ENCODE measurements around the gene PQBP1. TPM values are rescaled to one million over a fixed set of nuclear protein-coding genes. Genes with fewer than 3 reads are reported as not detected.

PQBP1 gene
- total and polyA plus RNA-seq, 5 donors from 2014 or later = 70.0 to 98.9 (median 93.0) TPM

Other genes with a start within 250 kb of the PQBP1 start
- 101 TPM for gene WAS, start 214.1 kb upstream of the PQBP1 start, total RNA-seq
- 10 to 100 TPM; 12.4 to 21.8 (median 20.3) TPM for gene WAS, start 214.1 kb upstream of the PQBP1 start, polyA plus RNA-seq
- gene SUV39H1, start 201.2 kb upstream of the PQBP1 start, total RNA-seq = 8.0 TPM
- gene SUV39H1, start 201.2 kb upstream of the PQBP1 start, polyA plus RNA-seq = 10 to 100 TPM; 10.8 to 15.7 (median 13.3) TPM
- not detected for gene GLOD5, start 136.2 kb upstream of the PQBP1 start, total RNA-seq
- not detected for gene GLOD5, start 136.2 kb upstream of the PQBP1 start, polyA plus RNA-seq
- 0.67 TPM for gene GATA1, start 111.3 kb upstream of the PQBP1 start, total RNA-seq
- not detected for gene GATA1, start 111.3 kb upstream of the PQBP1 start, polyA plus RNA-seq
- 86.6 TPM for gene HDAC6, start 95.9 kb upstream of the PQBP1 start, total RNA-seq
- gene HDAC6, start 95.9 kb upstream of the PQBP1 start, polyA plus RNA-seq = 10 to 100 TPM; 12.6 to 22.0 (median 17.7) TPM
- not detected for gene ERAS, start 71.4 kb upstream of the PQBP1 start, total RNA-seq
- not detected for gene ERAS, start 71.4 kb upstream of the PQBP1 start, polyA plus RNA-seq
- 2.6 TPM for gene PCSK1N, start 62.3 kb upstream of the PQBP1 start, total RNA-seq
- 1 to 10 TPM; 1.4 to 9.2 (median 4.4) TPM for gene PCSK1N, start 62.3 kb upstream of the PQBP1 start, polyA plus RNA-seq
- gene TIMM17B, start 162 bp upstream of the PQBP1 start, total RNA-seq = 31.4 TPM
- 10 to 100 TPM; 47.6 to 65.1 (median 55.2) TPM for gene TIMM17B, start 162 bp upstream of the PQBP1 start, polyA plus RNA-seq
- 50.0 TPM for gene SLC35A2, start 13.7 kb downstream of the PQBP1 start, total RNA-seq
- gene SLC35A2, start 13.7 kb downstream of the PQBP1 start, polyA plus RNA-seq = 10 to 100 TPM in 2 of 4 donors, 1 to 10 TPM in 2; 7.4 to 13.8 (median 9.0) TPM
- 391 TPM for gene PIM2, start 21.1 kb downstream of the PQBP1 start, total RNA-seq
- gene PIM2, start 21.1 kb downstream of the PQBP1 start, polyA plus RNA-seq = 100 to 1,000 TPM; 475 to 549 (median 501) TPM
- 110 TPM for gene OTUD5, start 59.7 kb downstream of the PQBP1 start, total RNA-seq
- gene OTUD5, start 59.7 kb downstream of the PQBP1 start, polyA plus RNA-seq = 10 to 100 TPM; 20.2 to 38.2 (median 26.4) TPM
- gene KCND1, start 73.9 kb downstream of the PQBP1 start, total RNA-seq = 2.3 TPM
- gene KCND1, start 73.9 kb downstream of the PQBP1 start, polyA plus RNA-seq = under 1 TPM; 0.05 to 0.11 (median 0.07) TPM
- 126 TPM for gene GRIPAP1, start 104.3 kb downstream of the PQBP1 start, total RNA-seq
- gene GRIPAP1, start 104.3 kb downstream of the PQBP1 start, polyA plus RNA-seq = 10 to 100 TPM in 1 of 4 donors, 1 to 10 TPM in 3; 8.3 to 10.6 (median 9.2) TPM
- gene TFE3, start 145.4 kb downstream of the PQBP1 start, total RNA-seq = 44.2 TPM
- 1 to 10 TPM; 3.4 to 5.1 (median 4.4) TPM for gene TFE3, start 145.4 kb downstream of the PQBP1 start, polyA plus RNA-seq
- 10.2 TPM for gene CCDC120, start 161.1 kb downstream of the PQBP1 start, total RNA-seq
- under 1 TPM; 0.13 to 0.34 (median 0.30) TPM for gene CCDC120, start 161.1 kb downstream of the PQBP1 start, polyA plus RNA-seq
- 20.4 TPM for gene PRAF2, start 176.1 kb downstream of the PQBP1 start, total RNA-seq
- 10 to 100 TPM; 40.6 to 49.4 (median 44.0) TPM for gene PRAF2, start 176.1 kb downstream of the PQBP1 start, polyA plus RNA-seq
- gene WDR45, start 182.0 kb downstream of the PQBP1 start, total RNA-seq = 85.6 TPM
- gene WDR45, start 182.0 kb downstream of the PQBP1 start, polyA plus RNA-seq = 10 to 100 TPM; 62.8 to 72.1 (median 68.2) TPM
- 17.4 TPM for gene GPKOW, start 225.8 kb downstream of the PQBP1 start, total RNA-seq
- 10 to 100 TPM; 34.9 to 43.0 (median 37.7) TPM for gene GPKOW, start 225.8 kb downstream of the PQBP1 start, polyA plus RNA-seq

Data from CD4-positive, CD25-positive, alpha-beta regulatory T cell (primary cell).